ENCODE results near the gene DEGS2. TPM values are rescaled to one million over a fixed set of nuclear protein-coding genes. Genes with fewer than 3 reads are reported as not detected.
"Not testable (repeated sequence)": the region's sequence is repeated elsewhere in the genome, so short reads cannot be mapped to it uniquely, and the experiment has no call there.

The DEGS2 gene
- total RNA-seq, result 0.31 and 1.1 TPM in 2 replicates

- H3K4me3 Mint-ChIP-seq, result peak within 1 kb of the TSS; percentile 70
- peaks cover 7% of the 10 kb centered on the region for H3K9me3 Mint-ChIP-seq
- H3K36me3 Mint-ChIP-seq (ENCODE audit: low read depth), result peaks cover 3% of the 10 kb centered on the region
- peaks cover 25% of the 10 kb centered on the region for H3K27me3 Mint-ChIP-seq (ENCODE audit: insufficient read depth)
- no peaks in the 10 kb centered on the region for H3K4me1 Mint-ChIP-seq (ENCODE audit: low read depth)
- no peak within 1 kb of the TSS for H3K27ac Mint-ChIP-seq
- DNase-seq (ENCODE audit: low spot score), result no peak
- intact Hi-C loops (cut with micrococcal nuclease), result loop anchor here (1.0 kb wide), 1 partner anchor 34 kb away; no protein-coding TSS in a partner anchor
Measured at GRCh38 chr14:100159094-100159864, at the start of gene DEGS2. Gene DEGS2 (minus strand): TSS chr14:100159645. CDS start chr14:100159587, 58 bp downstream.

GRCh38 chr14:100208136-100208535 lies 48.7 kb upstream of the DEGS2 start:
- DNase-seq (ENCODE audit: low spot score); intact Hi-C loops (cut with micrococcal nuclease); H3K4me1 Mint-ChIP-seq (ENCODE audit: low read depth); H3K4me3 Mint-ChIP-seq; H3K9me3 Mint-ChIP-seq; H3K36me3 Mint-ChIP-seq (ENCODE audit: low read depth); H3K27me3 Mint-ChIP-seq (ENCODE audit: insufficient read depth); H3K27ac Mint-ChIP-seq: not testable (repeated sequence)

- DNase-seq (ENCODE audit: low spot score); H3K9me3 Mint-ChIP-seq; intact Hi-C loops (cut with micrococcal nuclease): not testable (repeated sequence)
Measured at GRCh38 chr14:100207588-100207987, 48.1 kb upstream of the DEGS2 start.

GRCh38 chr14:100204835-100205167 lies 45.4 kb upstream of the DEGS2 start:
- H3K4me1 Mint-ChIP-seq (ENCODE audit: low read depth); H3K27ac Mint-ChIP-seq; H3K27me3 Mint-ChIP-seq (ENCODE audit: insufficient read depth); DNase-seq (ENCODE audit: low spot score); H3K4me3 Mint-ChIP-seq; H3K36me3 Mint-ChIP-seq (ENCODE audit: low read depth); H3K9me3 Mint-ChIP-seq; intact Hi-C loops (cut with micrococcal nuclease): not testable (repeated sequence)

More at GRCh38 chr14:100207588-100207987, 48.1 kb upstream of the DEGS2 start:
- H3K4me3 Mint-ChIP-seq; H3K27ac Mint-ChIP-seq; H3K27me3 Mint-ChIP-seq (ENCODE audit: insufficient read depth); H3K36me3 Mint-ChIP-seq (ENCODE audit: low read depth); H3K4me1 Mint-ChIP-seq (ENCODE audit: low read depth): not testable (repeated sequence)

- Mint-ChIP-seq H3K4me1 (ENCODE audit: low read depth) (no peaks in the 10 kb centered on the region), H3K27me3 (ENCODE audit: insufficient read depth) (peaks cover 4% of the 10 kb centered on the region), H3K4me3 (no peak overlapping the region), H3K36me3 (ENCODE audit: low read depth) (no peaks in the 10 kb centered on the region), H3K9me3 (no peaks in the 10 kb centered on the region), H3K27ac (no peak overlapping the region)
- intact Hi-C loops (cut with micrococcal nuclease), result no loop called here
- no peak for DNase-seq (ENCODE audit: low spot score)
Measured at GRCh38 chr14:100203962-100204834, 44.8 kb upstream of the DEGS2 start.

GRCh38 chr14:100203146-100203545 lies 43.7 kb upstream of the DEGS2 start:
- no peak for DNase-seq (ENCODE audit: low spot score)
- Mint-ChIP-seq H3K9me3 (no peaks in the 10 kb centered on the region), H3K4me3 (no peak overlapping the region), H3K4me1 (ENCODE audit: low read depth) (no peaks in the 10 kb centered on the region), H3K27me3 (ENCODE audit: insufficient read depth) (peaks cover 4% of the 10 kb centered on the region), H3K36me3 (ENCODE audit: low read depth) (no peaks in the 10 kb centered on the region), H3K27ac (no peak overlapping the region)
- intact Hi-C loops (cut with micrococcal nuclease), result no loop called here

- H3K4me3 Mint-ChIP-seq, result no peak overlapping the region
- no peak for DNase-seq (ENCODE audit: low spot score)
- intact Hi-C loops (cut with micrococcal nuclease), result no loop called here
- H3K9me3 Mint-ChIP-seq, result no peaks in the 10 kb centered on the region
- H3K27me3 Mint-ChIP-seq (ENCODE audit: insufficient read depth), result peaks cover 4% of the 10 kb centered on the region
- H3K4me1 Mint-ChIP-seq (ENCODE audit: low read depth), result no peaks in the 10 kb centered on the region
- no peaks in the 10 kb centered on the region for H3K36me3 Mint-ChIP-seq (ENCODE audit: low read depth)
- no peak overlapping the region for H3K27ac Mint-ChIP-seq
Measured at GRCh38 chr14:100202712-100203111, 43.3 kb upstream of the DEGS2 start.

- Mint-ChIP-seq H3K4me3 (no peak overlapping the region), H3K27me3 (ENCODE audit: insufficient read depth) (peaks cover 4% of the 10 kb centered on the region), H3K9me3 (no peaks in the 10 kb centered on the region), H3K4me1 (ENCODE audit: low read depth) (no peaks in the 10 kb centered on the region), H3K27ac (no peak overlapping the region), H3K36me3 (ENCODE audit: low read depth) (no peaks in the 10 kb centered on the region)
- intact Hi-C loops (cut with micrococcal nuclease), result no loop called here
- DNase-seq (ENCODE audit: low spot score), result no peak
Measured at GRCh38 chr14:100201701-100202100, 42.3 kb upstream of the DEGS2 start.

GRCh38 chr14:100200311-100200710 lies 40.9 kb upstream of the DEGS2 start:
- Mint-ChIP-seq H3K27me3 (ENCODE audit: insufficient read depth) (peaks cover 4% of the 10 kb centered on the region), H3K27ac (no peak overlapping the region), H3K4me1 (ENCODE audit: low read depth) (no peaks in the 10 kb centered on the region), H3K4me3 (no peak overlapping the region), H3K9me3 (no peaks in the 10 kb centered on the region), H3K36me3 (ENCODE audit: low read depth) (no peaks in the 10 kb centered on the region)
- no peak for DNase-seq (ENCODE audit: low spot score)
- intact Hi-C loops (cut with micrococcal nuclease), result no loop called here

- Mint-ChIP-seq H3K4me3 (no peak overlapping the region), H3K9me3 (no peaks in the 10 kb centered on the region)
Measured at GRCh38 chr14:100199240-100199860, 39.9 kb upstream of the DEGS2 start.

GRCh38 chr14:100193417-100194357 lies 34.2 kb upstream of the DEGS2 start:
- H3K4me3 Mint-ChIP-seq, result peak overlapping the region; percentile 60

More at GRCh38 chr14:100199240-100199860, 39.9 kb upstream of the DEGS2 start:
- Mint-ChIP-seq H3K27ac (no peak overlapping the region), H3K4me1 (ENCODE audit: low read depth) (no peaks in the 10 kb centered on the region), H3K27me3 (ENCODE audit: insufficient read depth) (peaks cover 4% of the 10 kb centered on the region), H3K36me3 (ENCODE audit: low read depth) (no peaks in the 10 kb centered on the region)
- no peak for DNase-seq (ENCODE audit: low spot score)
- intact Hi-C loops (cut with micrococcal nuclease), result loop anchor here (10.0 kb wide), 1 partner anchor 595 kb away; the partner anchor contains the start of gene CCDC85C

More at GRCh38 chr14:100193417-100194357, 34.2 kb upstream of the DEGS2 start:
- no peaks in the 10 kb centered on the region for H3K36me3 Mint-ChIP-seq (ENCODE audit: low read depth)
- H3K27me3 Mint-ChIP-seq (ENCODE audit: insufficient read depth), result no peaks in the 10 kb centered on the region
- peaks cover 6% of the 10 kb centered on the region for H3K4me1 Mint-ChIP-seq (ENCODE audit: low read depth)
- intact Hi-C loops (cut with micrococcal nuclease), result loop anchor here (1.0 to 10.0 kb wide), 11 partner anchors 21 to 589 kb away; partner anchors contain the start of genes CCDC85C, DEGS2 and WDR25
- H3K9me3 Mint-ChIP-seq, result no peaks in the 10 kb centered on the region
- DNase-seq (ENCODE audit: low spot score), result no peak
- peak overlapping the region; percentile 67 for H3K27ac Mint-ChIP-seq

Measured in activated T-helper 1 cell treated with anti-CD3 and anti-CD28 coated beads, Interleukin-12 subunit alpha, Interleukin-12 subunit beta, Interleukin-2, Interleukin-4 antibody, amounts not matched to agents 30 ng/mL and 10 ng/mL and 1 ng/mL, durations not matched to agents 14 hours and 24 hours and 36 hours (primary cell).